HG02623 (cell line): ENCODE data around the gene DNMT3L.

Experiments used
- ATAC-seq: cut with Tn5 transposase; IDR thresholded peaks from one replicate; pipeline ENCODE4 v1.9.1; 2021; ENCODE audit warnings: moderate library complexity; ENCODE audit not compliant: unreplicated experiment

The DNMT3L gene

GRCh38 chr21:44279354-44280260 lies 17.9 kb upstream of the DNMT3L start:
- ATAC-seq = no peak

DNA sequence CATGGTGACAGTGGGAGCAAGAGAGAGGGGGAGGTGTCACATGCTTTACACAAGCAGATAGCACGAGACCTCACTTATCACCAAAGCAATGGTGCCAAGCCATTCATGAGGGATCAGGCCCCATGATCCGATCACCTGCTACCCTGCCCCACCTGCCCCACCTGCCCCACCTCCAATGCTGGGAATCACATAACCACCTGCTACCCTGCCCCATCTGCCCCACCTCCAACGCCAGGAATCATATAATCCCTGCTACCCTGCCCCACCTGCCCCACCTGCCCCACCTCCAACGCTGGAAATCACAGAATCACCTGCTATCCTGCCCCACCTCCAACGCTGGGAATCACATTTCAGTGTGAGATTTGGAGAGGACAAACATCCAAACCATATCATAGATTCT lies 13.3 kb upstream of the DNMT3L start:
- ATAC-seq = no peak

DNA sequence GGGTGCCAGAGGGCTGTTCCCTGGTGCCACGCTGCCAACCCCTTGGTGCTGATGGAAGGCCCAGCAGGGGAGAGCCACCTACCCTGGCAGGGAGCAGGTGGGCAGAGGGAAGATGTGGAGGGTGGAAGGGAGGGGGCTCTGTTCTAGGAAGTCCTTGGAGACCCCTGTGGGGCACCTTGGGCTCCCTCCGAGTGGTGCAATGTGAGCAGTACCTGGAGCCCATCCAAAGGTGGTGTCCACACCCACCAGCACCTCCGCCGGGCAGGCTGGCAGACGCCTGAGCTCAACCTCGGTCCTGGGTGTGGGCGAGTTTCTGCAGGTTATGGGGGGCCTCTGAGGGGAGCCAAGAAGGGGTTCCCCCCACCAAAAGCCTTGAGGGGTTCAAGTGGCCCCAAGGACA lies 11.3 kb upstream of the DNMT3L start:
- ATAC-seq = no peak

DNA sequence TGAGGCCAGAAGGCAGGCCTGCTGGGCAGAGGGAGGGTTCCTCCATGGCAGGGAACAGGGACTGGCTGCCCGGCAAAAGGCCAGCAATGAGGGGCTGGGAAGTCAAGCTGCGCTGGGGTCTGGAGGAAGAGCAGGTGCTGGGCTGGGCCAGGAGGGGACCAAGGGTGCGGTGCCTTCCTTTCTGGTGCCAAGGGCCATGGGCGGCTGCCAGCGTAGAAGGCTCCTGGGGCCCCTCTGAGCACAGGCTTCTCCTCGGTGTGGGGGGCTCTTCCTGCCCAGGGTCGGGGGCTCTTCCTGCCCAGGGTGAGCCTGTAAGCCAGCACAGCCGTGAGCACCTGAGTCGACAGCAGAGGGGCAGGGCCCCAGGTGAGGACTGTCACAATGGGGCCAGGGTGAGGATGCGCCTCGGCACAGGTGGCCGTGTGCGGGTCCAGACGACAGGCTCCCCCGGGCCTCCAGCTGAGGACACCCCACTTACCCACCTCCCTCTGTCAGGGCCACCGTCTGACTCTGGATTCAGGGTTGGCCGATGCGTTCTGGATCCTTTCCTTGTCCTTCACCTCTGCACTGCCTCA lies 10.7 kb upstream of the DNMT3L start:
- no peak for ATAC-seq

GRCh38 chr21:44271558-44272283 lies 10.0 kb upstream of the DNMT3L start:
- ATAC-seq = no peak

DNA sequence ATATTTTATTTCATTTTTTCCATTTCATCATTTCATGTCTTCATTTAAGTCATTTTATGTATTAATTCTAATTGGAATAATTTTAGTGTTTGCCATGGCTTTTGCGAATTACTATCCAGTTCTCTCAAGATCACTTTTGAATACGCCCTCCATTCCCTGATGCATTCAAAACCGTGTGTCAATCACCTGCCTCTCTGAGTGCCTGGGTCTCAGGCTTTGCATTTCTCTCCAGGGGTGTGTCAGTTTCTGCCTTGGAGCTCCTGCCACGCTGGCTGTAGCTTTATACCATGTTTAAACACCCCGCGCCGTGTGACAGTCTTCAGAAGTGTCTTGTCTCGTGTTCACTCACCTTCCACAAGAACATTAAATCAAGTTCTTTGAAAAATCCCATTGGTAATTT lies 7.4 kb upstream of the DNMT3L start:
- ATAC-seq = no peak

GRCh38 chr21:44267655-44268142 lies 6.0 kb upstream of the DNMT3L start:
- no peak for ATAC-seq

DNA sequence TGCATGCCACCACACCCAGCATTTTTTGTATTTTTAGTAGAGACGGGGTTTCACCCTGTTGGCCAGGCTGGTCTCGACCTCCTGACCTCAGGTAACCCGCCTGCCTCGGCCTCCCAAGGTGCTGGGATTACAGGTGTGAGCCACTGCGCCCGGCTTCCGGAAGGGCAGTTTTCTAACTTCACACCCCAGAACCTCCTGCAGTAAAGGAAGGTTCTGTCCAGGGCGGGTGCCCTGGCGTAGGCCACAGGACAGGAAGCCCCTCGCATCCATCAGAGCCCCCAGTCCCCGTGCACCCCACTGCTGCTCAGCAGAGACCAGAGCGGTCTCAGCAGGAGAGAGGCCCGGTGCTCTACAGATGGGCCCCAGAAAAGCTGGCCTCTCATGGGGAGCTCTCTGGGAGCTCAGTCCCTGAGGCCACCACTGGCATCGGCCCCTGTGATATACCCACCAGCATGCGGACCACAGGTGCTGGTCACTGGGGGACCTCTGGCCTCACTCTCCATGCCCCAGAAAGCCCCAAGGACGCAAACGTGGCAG lies 4.1 kb upstream of the DNMT3L start:
- no peak for ATAC-seq

GRCh38 chr21:44263768-44264167 lies 2.1 kb upstream of the DNMT3L start:
- ATAC-seq = no peak

DNA sequence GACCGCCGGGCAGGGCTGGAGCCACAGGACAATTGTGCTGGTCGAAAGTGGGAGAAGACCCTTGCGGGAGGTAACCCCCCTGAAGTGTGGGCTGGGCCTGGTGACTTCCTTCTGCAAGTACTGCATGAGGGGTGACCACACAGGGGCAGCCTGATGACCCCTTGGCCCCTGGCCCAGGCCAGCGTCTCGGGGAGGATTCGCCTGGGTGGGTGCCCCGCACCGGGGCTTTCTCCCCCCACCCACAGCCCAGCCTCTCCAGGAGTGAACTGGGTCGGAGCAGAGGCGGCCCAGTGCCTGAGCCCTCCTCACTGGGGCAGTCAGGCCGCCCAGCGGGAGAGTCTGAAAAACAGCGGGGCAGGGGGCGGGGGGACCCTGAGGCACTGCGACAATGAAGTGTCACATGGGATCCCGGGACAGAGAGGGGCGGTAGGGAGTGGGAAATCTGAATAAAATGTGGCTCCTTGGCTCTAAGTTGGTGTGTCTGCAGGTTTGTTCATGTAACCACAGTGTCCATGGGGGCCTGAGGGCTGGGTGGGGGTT lies 1.6 kb upstream of the DNMT3L start:
- no peak for ATAC-seq

DNA sequence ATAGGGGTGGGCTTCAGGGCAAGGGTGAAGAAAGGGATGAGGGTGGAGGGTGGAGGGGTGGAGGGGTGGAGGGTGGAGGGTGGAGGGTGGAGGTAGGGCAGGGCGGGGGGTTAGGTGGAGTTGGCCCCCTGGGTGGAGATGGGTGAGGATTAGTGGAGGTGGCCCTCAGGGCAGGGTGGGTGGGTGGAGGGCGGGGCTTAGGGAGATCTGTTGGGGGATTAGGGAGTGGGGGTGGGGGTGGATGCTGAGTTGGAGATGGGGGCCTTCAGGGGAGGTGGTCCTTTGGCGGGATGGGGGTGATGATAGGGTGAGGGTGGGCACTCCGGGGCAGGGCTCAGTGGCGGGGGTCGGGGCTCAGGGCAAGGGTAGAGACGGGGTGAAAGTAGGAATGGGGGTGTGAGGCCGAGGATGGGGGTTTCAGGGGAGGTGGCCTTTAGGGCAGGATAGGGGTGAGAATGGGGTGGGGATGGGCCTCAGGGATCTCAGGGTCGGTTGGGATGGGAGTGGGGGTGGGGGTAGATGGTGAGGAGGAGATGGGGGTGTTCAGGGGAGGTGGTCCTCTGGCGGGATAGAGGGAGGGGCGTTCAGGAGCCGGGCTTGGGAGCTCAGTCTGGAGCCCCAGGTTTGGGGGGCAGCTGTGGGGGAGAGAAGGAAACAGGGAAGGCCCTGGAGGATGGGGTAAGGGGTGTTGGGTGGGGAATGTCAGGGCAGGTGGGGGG lies 800 bp upstream of the DNMT3L start:
- no peak for ATAC-seq

DNA sequence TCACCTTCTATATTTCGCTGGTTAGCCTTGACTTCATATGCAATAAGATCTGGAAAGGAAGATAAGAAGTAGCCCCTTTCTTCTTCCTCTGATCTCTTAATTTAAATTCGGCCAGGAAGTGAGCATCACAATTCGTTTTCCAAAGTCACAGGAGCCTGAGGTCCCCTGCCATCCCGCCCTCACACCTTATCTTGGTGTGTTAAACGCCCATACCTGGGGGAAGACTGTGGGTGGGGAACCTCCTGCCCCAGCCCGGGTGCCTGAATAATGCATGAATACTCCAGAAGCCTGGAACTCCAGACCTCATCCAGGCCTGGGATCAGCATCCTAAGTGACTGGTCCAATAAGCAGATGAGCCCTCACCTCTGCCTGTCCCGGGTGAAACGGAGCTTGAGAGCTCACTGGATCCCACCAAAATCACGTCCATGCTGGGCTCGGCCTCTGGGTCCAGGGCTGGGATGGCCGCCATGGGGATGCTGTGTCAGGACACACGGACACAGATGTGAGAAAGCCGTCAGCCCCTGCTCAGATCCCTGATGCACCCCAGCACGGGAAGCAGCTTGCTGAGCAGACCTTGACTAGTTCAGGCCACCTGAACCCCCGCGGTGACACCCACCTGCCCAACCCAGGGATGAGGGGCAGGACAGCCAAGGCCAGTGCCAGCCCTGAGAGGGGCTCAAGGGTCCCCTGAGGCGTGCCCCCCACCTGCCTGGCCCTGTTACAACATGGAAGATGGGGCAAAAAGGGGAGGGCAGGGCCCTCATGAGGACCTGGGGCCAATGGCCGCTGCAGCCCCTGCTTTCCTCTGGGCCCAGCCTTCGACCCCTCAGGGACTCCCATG lies 686 bp downstream of the DNMT3L start:
- no peak for ATAC-seq

GRCh38 chr21:44260066-44260465 lies 1.6 kb downstream of the DNMT3L start:
- ATAC-seq = no peak

GRCh38 chr21:44259082-44259705 lies 2.5 kb downstream of the DNMT3L start:
- ATAC-seq = no peak

- no peak for ATAC-seq
These were observed 3.5 kb downstream of the DNMT3L start for GRCh38 chr21:44258056-44258725.

GRCh38 chr21:44255511-44255981 lies 6.2 kb downstream of the DNMT3L start:
- no peak for ATAC-seq

GRCh38 chr21:44253832-44254710 lies 7.6 kb downstream of the DNMT3L start:
- no peak for ATAC-seq
